22Rv1 (cell line): ENCODE measurements around the gene JMJD1C.
A peak's percentile ranks its signal among the peaks of the same experiment; 100 is the strongest.

Experiments used
- H3K27ac ChIP-seq: fragments of 450-650 bp; 2 replicates; pipeline ENCODE4 v1.5.1; 2017
- CTCF ChIP-seq: fragments of 450-650 bp; IDR thresholded peaks from 2 replicates; pipeline ENCODE4 v1.5.1; 2017; ENCODE audit warnings: mild to moderate bottlenecking
- ZFX ChIP-seq: fragments of 450-650 bp; IDR thresholded peaks from 2 replicates; pipeline ENCODE4 v1.6.1; 2017; ENCODE audit warnings: antibody characterized with exemption, borderline replicate concordance

JMJD1C gene

DNA sequence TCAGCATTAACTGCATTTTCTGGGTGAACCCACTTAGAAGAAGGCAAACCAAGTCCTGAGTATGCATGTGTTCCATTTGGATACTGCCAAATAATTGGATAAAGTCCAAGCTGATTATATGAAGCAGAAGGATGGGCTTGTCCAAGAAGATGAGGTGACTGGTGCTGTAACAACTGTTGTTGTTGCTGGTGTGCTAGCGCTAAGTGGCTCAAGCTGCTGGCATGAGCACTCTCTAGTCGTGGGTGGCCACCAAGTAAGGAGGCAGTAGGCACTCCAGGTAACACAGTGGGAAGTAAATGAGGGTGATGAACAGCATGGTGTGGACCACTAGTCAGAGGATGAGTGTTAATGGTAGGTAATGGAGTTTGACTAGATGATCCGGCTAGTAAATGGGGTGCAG lies 252.3 kb downstream of the JMJD1C start:
- H3K27ac ChIP-seq: no peak overlapping the region
- TF ChIP-seq ZFX (no peak), CTCF (no peak)

GRCh38 chr10:63210611-63211196 lies 255.1 kb downstream of the JMJD1C start:
- TF ChIP-seq CTCF: no peak
- TF ChIP-seq ZFX: no peak
- no peak overlapping the region for H3K27ac ChIP-seq

- no peak overlapping the region for H3K27ac ChIP-seq
- no peak for TF ChIP-seq CTCF
- no peak for TF ChIP-seq ZFX
Observed at GRCh38 chr10:63209705-63210104, 256.1 kb downstream of the JMJD1C start.

DNA sequence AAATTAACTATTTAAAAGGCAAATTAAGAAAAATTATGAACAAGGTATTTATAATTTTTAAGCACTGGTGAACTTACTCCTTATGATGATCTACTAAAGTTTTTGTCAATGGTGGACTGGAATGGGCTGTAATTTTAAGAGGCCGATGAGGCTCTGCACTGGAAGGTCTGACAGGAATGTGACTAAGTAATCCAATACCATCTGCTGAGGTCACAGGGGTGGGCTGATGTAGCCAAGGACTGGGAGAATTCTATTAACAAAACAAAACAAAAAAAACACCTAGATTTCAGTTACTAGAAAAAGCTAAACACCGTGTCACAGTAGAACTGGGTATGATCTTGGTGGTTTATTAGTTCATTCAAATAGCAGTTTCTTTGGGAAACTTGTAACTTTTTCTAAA lies 256.8 kb downstream of the JMJD1C start:
- no peak overlapping the region for H3K27ac ChIP-seq
- no peak for TF ChIP-seq CTCF
- TF ChIP-seq ZFX: no peak

- TF ChIP-seq ZFX (no peak), CTCF (no peak)
- H3K27ac ChIP-seq: peak overlapping the region; percentile 30; the same call in 1 of the 2 replicates
Observed at GRCh38 chr10:63206997-63207811, 258.6 kb downstream of the JMJD1C start.

DNA sequence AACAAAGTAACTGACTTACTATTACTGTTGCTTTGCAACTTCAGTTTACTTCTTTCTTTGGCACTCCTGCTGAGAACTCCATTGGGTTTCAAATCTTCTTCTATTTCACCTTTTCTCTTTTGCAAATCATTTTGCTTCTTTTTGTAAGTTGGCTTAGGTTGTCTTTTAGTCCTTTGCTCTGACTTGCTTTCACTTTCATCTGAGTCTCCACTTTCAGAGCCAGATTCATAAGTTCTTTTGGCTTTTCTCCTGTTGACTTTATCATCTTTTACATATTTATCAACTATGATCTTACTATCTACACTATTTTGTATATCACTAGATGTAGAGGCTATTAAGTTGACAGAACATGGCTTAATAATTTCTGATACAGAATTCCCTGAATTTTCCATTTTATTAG lies 259.2 kb downstream of the JMJD1C start:
- peak overlapping the region; percentile 30; the same call in 1 of the 2 replicates for H3K27ac ChIP-seq
- TF ChIP-seq ZFX: no peak
- TF ChIP-seq CTCF: no peak

- TF ChIP-seq CTCF (no peak), ZFX (no peak)
- H3K27ac ChIP-seq: no peak overlapping the region
Observed at GRCh38 chr10:63205421-63205820, 260.4 kb downstream of the JMJD1C start.
